ENCODE measurements around the gene NPIPA7. TPM values are rescaled to one million over a fixed set of nuclear protein-coding genes. Genes with fewer than 3 reads are reported as not detected.
"Not testable (repeated sequence)": the region's sequence is repeated elsewhere in the genome, so short reads cannot be mapped to it uniquely, and the experiment has no call there.

The NPIPA7 gene
- total RNA-seq, 1 donor from 2014 or later, result 3.9 TPM

DNA sequence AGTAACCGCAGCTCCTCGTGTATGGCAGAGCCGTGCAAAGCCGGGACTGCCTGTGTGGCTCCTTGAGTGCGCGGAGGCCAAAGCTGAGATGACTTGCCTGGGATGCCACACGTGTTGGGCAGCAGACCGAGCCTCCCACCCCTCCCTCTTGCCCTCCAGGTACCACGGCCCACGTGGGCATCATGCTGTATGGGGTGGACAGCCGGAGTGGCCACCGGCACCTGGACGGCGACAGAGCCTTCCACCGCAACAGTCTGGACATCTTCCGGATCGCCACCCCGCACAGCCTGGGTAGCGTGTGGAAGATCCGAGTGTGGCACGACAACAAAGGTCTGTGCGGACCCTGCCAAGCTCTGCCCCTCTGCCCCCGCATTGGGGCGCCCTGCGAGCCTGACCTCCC, 4.7 kb upstream of the NPIPA7 start:
- H3K4me1 Mint-ChIP-seq (ENCODE audit: low read depth); intact Hi-C loops (cut with micrococcal nuclease); DNase-seq (ENCODE audit: low spot score); H3K4me3 Mint-ChIP-seq; H3K27me3 Mint-ChIP-seq (ENCODE audit: insufficient read depth); H3K27ac Mint-ChIP-seq; H3K9me3 Mint-ChIP-seq; H3K36me3 Mint-ChIP-seq (ENCODE audit: low read depth): not testable (repeated sequence)

GRCh38 chr16:16399685-16400084, 20.7 kb downstream of the NPIPA7 start:
- H3K4me3 Mint-ChIP-seq; H3K9me3 Mint-ChIP-seq; H3K36me3 Mint-ChIP-seq (ENCODE audit: low read depth); H3K27ac Mint-ChIP-seq; intact Hi-C loops (cut with micrococcal nuclease); H3K4me1 Mint-ChIP-seq (ENCODE audit: low read depth); H3K27me3 Mint-ChIP-seq (ENCODE audit: insufficient read depth); DNase-seq (ENCODE audit: low spot score): not testable (repeated sequence)

DNA sequence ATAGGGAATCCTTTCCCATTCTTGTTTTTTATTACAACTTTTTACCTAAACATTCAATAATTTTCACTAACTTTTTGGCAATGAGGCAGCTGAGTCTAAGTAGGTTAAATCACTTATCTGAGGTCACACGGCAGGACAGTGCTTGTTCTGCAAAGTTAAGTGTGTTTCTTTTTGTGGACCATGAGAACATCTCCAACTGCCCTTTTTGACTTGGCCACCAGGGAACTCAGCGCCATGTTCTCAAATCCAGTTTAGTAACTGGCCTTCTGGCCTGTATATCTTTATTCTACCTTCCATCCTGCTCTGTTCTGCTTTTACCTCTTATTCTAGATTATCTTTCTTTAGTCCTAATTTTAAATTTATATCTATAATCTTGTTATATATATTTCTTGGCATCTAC, 23.4 kb downstream of the NPIPA7 start:
- DNase-seq (ENCODE audit: low spot score); intact Hi-C loops (cut with micrococcal nuclease); H3K27me3 Mint-ChIP-seq (ENCODE audit: insufficient read depth); H3K4me3 Mint-ChIP-seq; H3K4me1 Mint-ChIP-seq (ENCODE audit: low read depth); H3K9me3 Mint-ChIP-seq; H3K27ac Mint-ChIP-seq; H3K36me3 Mint-ChIP-seq (ENCODE audit: low read depth): not testable (repeated sequence)

DNA sequence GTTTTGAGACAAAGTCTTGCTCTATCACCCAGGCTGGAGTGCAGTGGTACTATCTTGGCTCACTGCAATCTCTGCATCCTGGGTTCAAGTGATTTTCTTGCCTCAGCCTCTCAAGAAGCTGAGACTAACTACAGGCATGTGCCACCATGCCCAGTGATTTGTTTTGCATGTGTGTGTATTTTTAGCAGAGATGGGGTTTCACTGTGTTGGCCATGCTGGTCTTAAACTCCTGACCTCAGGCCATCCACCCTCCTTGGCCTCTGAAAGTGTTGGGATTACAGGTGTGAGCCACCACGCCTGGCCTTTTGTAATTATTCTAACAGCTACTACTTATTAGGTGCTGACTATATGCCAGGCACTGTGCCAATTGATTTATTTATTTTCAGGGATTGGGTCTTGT, 25.3 kb downstream of the NPIPA7 start:
- H3K36me3 Mint-ChIP-seq (ENCODE audit: low read depth); H3K9me3 Mint-ChIP-seq; H3K27me3 Mint-ChIP-seq (ENCODE audit: insufficient read depth); H3K27ac Mint-ChIP-seq; H3K4me1 Mint-ChIP-seq (ENCODE audit: low read depth); H3K4me3 Mint-ChIP-seq; intact Hi-C loops (cut with micrococcal nuclease); DNase-seq (ENCODE audit: low spot score): not testable (repeated sequence)

DNA sequence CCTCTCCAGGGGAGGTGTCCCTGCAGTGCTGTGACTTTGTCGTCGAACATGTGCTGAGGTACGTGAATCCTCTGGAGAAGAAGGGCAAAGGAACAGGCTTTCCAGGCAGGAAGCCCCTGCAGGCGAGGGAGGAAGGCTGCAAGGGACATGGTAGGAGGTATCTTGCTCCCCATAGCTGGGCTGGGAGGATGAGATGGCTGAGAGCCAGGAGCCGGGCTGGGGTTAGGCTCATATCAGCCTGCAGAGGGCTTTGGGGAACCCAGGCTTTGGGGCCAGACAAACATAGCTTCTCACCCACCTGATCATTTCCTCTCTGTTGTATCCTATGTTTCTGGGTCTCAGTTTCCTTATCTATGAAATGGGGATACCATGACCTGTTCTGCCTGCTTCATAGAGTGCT, 26.5 kb downstream of the NPIPA7 start:
- H3K27ac Mint-ChIP-seq; H3K4me3 Mint-ChIP-seq; intact Hi-C loops (cut with micrococcal nuclease); H3K27me3 Mint-ChIP-seq (ENCODE audit: insufficient read depth); H3K4me1 Mint-ChIP-seq (ENCODE audit: low read depth); H3K36me3 Mint-ChIP-seq (ENCODE audit: low read depth); DNase-seq (ENCODE audit: low spot score); H3K9me3 Mint-ChIP-seq: not testable (repeated sequence)

GRCh38 chr16:16408430-16408829, 29.5 kb downstream of the NPIPA7 start:
- H3K36me3 Mint-ChIP-seq (ENCODE audit: low read depth); DNase-seq (ENCODE audit: low spot score); H3K4me3 Mint-ChIP-seq; H3K27me3 Mint-ChIP-seq (ENCODE audit: insufficient read depth); H3K27ac Mint-ChIP-seq; H3K9me3 Mint-ChIP-seq; H3K4me1 Mint-ChIP-seq (ENCODE audit: low read depth); intact Hi-C loops (cut with micrococcal nuclease): not testable (repeated sequence)

DNA sequence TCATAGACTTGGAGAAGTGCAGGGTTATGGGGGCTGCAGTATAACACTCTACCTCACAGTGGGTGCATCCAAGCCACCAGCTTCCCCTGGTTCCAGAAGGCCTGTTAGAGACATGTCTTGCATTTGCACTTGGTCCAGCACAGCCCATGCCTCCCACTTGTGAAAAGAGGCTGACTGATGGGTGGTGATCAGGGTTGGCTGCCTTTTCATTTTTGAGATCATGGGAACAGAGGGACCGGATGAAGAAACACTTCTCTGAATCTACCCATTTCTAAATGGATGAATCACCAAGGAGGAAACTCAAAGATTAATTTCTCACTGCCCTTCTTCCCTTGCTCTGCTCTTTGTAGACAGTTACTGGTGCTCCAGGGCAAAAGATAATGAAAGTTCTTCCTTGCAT, 34.8 kb downstream of the NPIPA7 start:
- H3K36me3 Mint-ChIP-seq (ENCODE audit: low read depth); H3K4me3 Mint-ChIP-seq; H3K9me3 Mint-ChIP-seq; H3K4me1 Mint-ChIP-seq (ENCODE audit: low read depth); H3K27ac Mint-ChIP-seq; DNase-seq (ENCODE audit: low spot score); H3K27me3 Mint-ChIP-seq (ENCODE audit: insufficient read depth); intact Hi-C loops (cut with micrococcal nuclease): not testable (repeated sequence)

- H3K9me3 Mint-ChIP-seq; H3K36me3 Mint-ChIP-seq (ENCODE audit: low read depth); H3K4me1 Mint-ChIP-seq (ENCODE audit: low read depth); intact Hi-C loops (cut with micrococcal nuclease); DNase-seq (ENCODE audit: low spot score); H3K4me3 Mint-ChIP-seq; H3K27me3 Mint-ChIP-seq (ENCODE audit: insufficient read depth); H3K27ac Mint-ChIP-seq: not testable (repeated sequence)
Measured at GRCh38 chr16:16417071-16417470, 38.1 kb downstream of the NPIPA7 start.

GRCh38 chr16:16417914-16418544, 39.1 kb downstream of the NPIPA7 start:
- H3K27me3 Mint-ChIP-seq (ENCODE audit: insufficient read depth); DNase-seq (ENCODE audit: low spot score); H3K4me3 Mint-ChIP-seq; intact Hi-C loops (cut with micrococcal nuclease); H3K36me3 Mint-ChIP-seq (ENCODE audit: low read depth); H3K4me1 Mint-ChIP-seq (ENCODE audit: low read depth); H3K27ac Mint-ChIP-seq; H3K9me3 Mint-ChIP-seq: not testable (repeated sequence)

DNA sequence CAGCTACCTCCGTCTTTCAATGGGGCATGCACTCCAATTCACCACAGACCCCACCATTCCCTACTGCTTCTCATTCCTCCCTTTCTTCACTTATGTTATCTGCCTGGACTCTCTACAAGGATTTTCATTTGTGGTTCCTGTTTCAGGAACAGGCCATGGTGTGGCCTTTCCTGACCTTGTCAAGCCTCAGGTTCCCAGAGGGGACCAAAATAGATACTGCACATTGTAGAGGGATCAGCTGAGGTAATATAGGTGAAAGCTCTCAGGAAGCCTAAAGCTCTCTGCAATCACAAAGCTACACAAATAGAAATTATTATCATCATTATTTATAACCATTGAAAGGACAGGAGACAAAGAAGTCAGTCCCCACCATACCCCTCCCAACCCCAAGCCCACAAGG, 41.6 kb downstream of the NPIPA7 start:
- intact Hi-C loops (cut with micrococcal nuclease); H3K4me1 Mint-ChIP-seq (ENCODE audit: low read depth); H3K36me3 Mint-ChIP-seq (ENCODE audit: low read depth); H3K27me3 Mint-ChIP-seq (ENCODE audit: insufficient read depth); DNase-seq (ENCODE audit: low spot score); H3K27ac Mint-ChIP-seq; H3K4me3 Mint-ChIP-seq; H3K9me3 Mint-ChIP-seq: not testable (repeated sequence)

DNA sequence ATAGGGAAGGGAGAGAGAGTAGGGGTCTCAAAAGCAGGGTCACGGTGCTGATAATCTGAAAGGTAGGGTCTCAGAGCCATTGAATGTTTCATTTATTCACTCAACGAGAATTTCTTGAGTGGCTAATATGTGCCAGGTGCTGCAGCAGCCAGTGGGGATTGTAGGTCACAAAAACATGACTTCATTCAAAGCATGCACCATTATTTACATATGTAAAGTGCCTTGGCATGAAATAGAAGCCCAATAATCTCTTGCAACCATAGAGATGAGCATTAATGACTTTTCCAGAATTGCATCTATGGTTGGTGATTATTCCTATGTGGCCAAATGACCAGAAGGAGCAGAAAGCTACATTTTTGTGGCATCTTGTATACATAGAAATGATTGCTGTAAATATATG, 46.2 kb downstream of the NPIPA7 start:
- DNase-seq (ENCODE audit: low spot score); intact Hi-C loops (cut with micrococcal nuclease); H3K27ac Mint-ChIP-seq; H3K27me3 Mint-ChIP-seq (ENCODE audit: insufficient read depth); H3K9me3 Mint-ChIP-seq; H3K36me3 Mint-ChIP-seq (ENCODE audit: low read depth); H3K4me3 Mint-ChIP-seq; H3K4me1 Mint-ChIP-seq (ENCODE audit: low read depth): not testable (repeated sequence)

- H3K27ac Mint-ChIP-seq; H3K9me3 Mint-ChIP-seq; H3K4me3 Mint-ChIP-seq; intact Hi-C loops (cut with micrococcal nuclease); H3K36me3 Mint-ChIP-seq (ENCODE audit: low read depth); H3K4me1 Mint-ChIP-seq (ENCODE audit: low read depth); H3K27me3 Mint-ChIP-seq (ENCODE audit: insufficient read depth); DNase-seq (ENCODE audit: low spot score): not testable (repeated sequence)
Measured at GRCh38 chr16:16431135-16431534, 52.2 kb downstream of the NPIPA7 start.

GRCh38 chr16:16434711-16435110, 55.8 kb downstream of the NPIPA7 start:
- DNase-seq (ENCODE audit: low spot score); H3K4me3 Mint-ChIP-seq; H3K27me3 Mint-ChIP-seq (ENCODE audit: insufficient read depth); H3K36me3 Mint-ChIP-seq (ENCODE audit: low read depth); H3K27ac Mint-ChIP-seq; intact Hi-C loops (cut with micrococcal nuclease); H3K4me1 Mint-ChIP-seq (ENCODE audit: low read depth); H3K9me3 Mint-ChIP-seq: not testable (repeated sequence)

DNA sequence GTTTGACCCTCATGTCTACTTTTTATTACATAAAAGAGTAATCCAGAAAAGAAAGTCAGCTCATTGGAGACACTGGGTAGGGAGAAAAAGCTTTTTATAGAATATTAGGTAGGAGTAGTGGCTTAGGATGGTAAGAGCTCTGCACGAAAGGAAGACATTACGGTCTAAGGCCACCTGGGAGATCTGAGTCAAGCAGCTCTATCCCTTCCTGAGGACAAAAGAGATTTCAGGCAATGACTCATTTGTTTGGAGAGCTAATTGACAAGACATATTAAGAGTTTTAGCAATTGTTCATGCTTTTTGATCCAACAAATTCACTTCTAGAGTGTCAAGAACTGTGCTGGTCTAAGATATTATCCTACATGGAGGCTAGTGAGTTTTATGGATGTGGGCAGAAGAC, 62.5 kb downstream of the NPIPA7 start:
- H3K4me1 Mint-ChIP-seq (ENCODE audit: low read depth); H3K27ac Mint-ChIP-seq; H3K4me3 Mint-ChIP-seq; H3K27me3 Mint-ChIP-seq (ENCODE audit: insufficient read depth); H3K36me3 Mint-ChIP-seq (ENCODE audit: low read depth); H3K9me3 Mint-ChIP-seq; DNase-seq (ENCODE audit: low spot score); intact Hi-C loops (cut with micrococcal nuclease): not testable (repeated sequence)

Measured in activated T-helper 1 cell treated with anti-CD3 and anti-CD28 coated beads, Interleukin-12 subunit alpha, Interleukin-12 subunit beta, Interleukin-2, Interleukin-4 antibody, amounts not matched to agents 30 ng/mL and 10 ng/mL and 1 ng/mL, durations not matched to agents 14 hours and 24 hours and 36 hours (primary cell).